ENCODE measurements around the gene SYNDIG1. TPM values are rescaled to one million over a fixed set of nuclear protein-coding genes. Genes with fewer than 3 reads are reported as not detected.

The SYNDIG1 gene
- total RNA-seq, 1 donor from 2014 or later: 0.19 TPM

DNA sequence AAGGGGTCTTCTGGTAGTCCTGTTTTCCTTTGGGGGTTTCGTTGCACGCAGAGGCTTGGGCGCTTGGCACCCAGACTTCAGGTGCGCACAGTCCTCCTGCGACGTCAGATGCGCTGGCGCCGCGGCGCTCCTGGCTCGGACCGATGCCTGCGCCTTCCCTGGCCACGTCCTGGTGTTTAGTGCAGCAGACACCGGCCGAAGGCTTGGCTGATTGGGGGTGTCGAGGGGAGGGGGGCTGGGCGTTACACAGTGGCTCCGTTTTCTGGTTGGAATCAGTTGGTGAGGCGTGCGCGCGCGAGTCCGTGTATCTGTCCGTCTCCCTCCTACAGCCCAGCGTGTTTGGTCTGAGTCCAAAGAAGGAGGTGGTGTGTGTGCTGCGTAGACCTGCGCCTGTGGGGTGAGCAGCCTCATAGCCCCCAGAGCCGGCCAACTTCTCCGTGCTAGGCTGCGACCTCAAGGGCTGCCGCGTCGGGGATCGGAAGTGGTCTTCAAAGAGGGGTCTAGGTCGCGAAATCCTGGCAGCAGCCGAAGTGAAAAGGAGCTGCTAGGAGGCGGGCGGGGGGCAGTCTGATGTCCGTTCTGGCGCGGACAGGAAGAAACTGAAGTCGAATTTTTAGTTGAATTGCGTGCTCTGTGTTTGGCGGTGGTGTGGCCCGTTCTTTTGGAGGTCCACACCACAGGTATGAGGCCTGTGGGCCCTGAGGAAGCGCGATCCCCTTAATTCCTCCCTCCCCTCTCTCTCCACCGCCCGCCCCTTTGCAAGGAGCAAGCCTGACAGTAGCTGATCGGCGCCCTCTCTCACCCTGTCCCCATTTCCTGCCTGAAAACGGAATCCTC, 1.5 kb downstream of the SYNDIG1 start:
- TF ChIP-seq, protein P1, sequence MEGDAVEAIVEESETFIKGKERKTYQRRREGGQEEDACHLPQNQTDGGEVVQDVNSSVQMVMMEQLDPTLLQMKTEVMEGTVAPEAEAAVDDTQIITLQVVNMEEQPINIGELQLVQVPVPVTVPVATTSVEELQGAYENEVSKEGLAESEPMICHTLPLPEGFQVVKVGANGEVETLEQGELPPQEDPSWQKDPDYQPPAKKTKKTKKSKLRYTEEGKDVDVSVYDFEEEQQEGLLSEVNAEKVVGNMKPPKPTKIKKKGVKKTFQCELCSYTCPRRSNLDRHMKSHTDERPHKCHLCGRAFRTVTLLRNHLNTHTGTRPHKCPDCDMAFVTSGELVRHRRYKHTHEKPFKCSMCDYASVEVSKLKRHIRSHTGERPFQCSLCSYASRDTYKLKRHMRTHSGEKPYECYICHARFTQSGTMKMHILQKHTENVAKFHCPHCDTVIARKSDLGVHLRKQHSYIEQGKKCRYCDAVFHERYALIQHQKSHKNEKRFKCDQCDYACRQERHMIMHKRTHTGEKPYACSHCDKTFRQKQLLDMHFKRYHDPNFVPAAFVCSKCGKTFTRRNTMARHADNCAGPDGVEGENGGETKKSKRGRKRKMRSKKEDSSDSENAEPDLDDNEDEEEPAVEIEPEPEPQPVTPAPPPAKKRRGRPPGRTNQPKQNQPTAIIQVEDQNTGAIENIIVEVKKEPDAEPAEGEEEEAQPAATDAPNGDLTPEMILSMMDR (IDR thresholded peaks at IDR 0.05; ENCODE audit: unreplicated experiment): no peak
- H3K36me3 Mint-ChIP-seq (ENCODE audit: insufficient read depth): no peaks in the 10 kb centered on the region
- peaks cover 83% of the 10 kb centered on the region for H3K27me3 Mint-ChIP-seq
- H3K9me3 Mint-ChIP-seq (ENCODE audit: low read depth): no peaks in the 10 kb centered on the region
- DNase-seq (ENCODE audit: low spot score, unreplicated experiment): no peak
- peaks cover 14% of the 10 kb centered on the region for H3K4me1 Mint-ChIP-seq (ENCODE audit: low read depth)
- H3K27ac Mint-ChIP-seq: no peak overlapping the region
- peak overlapping the region; percentile 73 for H3K4me3 Mint-ChIP-seq (ENCODE audit: low read depth)

DNA sequence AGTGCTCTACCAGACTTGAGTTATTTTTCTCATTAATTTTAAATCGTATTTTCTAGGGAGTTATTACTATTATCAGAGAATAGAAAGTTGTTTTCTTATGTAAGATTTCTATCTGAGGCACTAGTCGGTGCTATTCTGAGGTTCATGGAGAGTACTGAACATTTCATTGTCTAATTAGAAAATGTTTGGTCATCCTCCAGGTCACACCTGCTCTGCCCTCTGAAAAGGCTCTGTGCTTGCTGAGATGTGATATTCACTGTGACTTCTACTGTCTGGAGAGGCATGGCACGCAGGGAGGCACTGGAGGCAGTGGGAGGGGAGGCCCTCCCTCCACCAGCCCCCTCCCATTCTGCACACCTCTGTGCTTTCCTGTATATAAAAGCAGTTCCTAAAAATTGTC, 3.0 kb downstream of the SYNDIG1 start:
- Mint-ChIP-seq H3K4me1 (ENCODE audit: low read depth) (peaks cover 14% of the 10 kb centered on the region), H3K27me3 (peaks cover 75% of the 10 kb centered on the region)

DNA sequence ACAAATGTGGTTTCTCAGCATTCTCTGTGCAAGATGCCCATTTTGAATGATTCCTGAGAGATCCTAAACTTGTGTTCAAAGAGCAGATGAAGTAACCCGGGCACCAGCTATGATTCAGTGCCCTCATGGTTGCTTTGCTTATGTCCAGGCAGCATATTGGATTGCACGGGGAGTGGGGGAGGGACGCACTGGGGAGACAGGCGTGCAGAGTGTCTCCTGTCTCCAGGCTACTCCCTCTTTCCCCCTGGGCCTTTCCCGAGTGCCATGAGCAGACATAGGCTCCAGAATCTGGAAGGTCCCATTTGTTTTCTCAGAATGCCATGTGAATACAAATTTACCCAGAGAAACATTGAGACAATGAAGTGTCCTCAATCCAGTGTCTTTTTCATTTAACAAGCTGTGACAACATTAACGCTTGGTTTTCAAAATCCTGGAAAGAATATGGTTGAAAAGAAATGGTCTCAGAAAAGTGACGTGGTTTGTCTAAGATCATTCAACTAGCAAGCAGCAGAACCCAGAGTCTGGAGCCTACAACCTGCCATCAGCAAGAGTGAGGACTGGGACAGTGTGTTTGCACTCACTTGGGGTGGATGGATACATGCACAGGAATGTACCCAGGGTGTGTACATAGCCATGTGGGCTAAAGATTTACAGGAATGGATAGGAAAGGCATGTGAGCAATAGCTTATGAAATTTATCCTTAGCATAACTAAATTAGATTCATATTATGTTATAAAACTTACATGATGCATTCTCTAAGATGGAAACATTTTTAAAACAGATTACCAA, 4.2 kb downstream of the SYNDIG1 start:
- Mint-ChIP-seq H3K4me3 (ENCODE audit: low read depth) (no peak overlapping the region), H3K4me1 (ENCODE audit: low read depth) (peaks cover 9% of the 10 kb centered on the region), H3K9me3 (ENCODE audit: low read depth) (no peaks in the 10 kb centered on the region), H3K27me3 (peaks cover 63% of the 10 kb centered on the region), H3K36me3 (ENCODE audit: insufficient read depth) (no peaks in the 10 kb centered on the region), H3K27ac (no peak overlapping the region)
- TF ChIP-seq, protein P1 (IDR thresholded peaks at IDR 0.05; ENCODE audit: unreplicated experiment): no peak
- no peak for DNase-seq (ENCODE audit: low spot score, unreplicated experiment)

More for the DNA sequence above, 3.0 kb downstream of the SYNDIG1 start:
- no peak for DNase-seq (ENCODE audit: low spot score, unreplicated experiment)
- TF ChIP-seq, protein P1 (IDR thresholded peaks at IDR 0.05; ENCODE audit: unreplicated experiment): no peak
- Mint-ChIP-seq H3K9me3 (ENCODE audit: low read depth) (no peaks in the 10 kb centered on the region), H3K36me3 (ENCODE audit: insufficient read depth) (no peaks in the 10 kb centered on the region), H3K27ac (no peak overlapping the region), H3K4me3 (ENCODE audit: low read depth) (no peak overlapping the region)

DNA sequence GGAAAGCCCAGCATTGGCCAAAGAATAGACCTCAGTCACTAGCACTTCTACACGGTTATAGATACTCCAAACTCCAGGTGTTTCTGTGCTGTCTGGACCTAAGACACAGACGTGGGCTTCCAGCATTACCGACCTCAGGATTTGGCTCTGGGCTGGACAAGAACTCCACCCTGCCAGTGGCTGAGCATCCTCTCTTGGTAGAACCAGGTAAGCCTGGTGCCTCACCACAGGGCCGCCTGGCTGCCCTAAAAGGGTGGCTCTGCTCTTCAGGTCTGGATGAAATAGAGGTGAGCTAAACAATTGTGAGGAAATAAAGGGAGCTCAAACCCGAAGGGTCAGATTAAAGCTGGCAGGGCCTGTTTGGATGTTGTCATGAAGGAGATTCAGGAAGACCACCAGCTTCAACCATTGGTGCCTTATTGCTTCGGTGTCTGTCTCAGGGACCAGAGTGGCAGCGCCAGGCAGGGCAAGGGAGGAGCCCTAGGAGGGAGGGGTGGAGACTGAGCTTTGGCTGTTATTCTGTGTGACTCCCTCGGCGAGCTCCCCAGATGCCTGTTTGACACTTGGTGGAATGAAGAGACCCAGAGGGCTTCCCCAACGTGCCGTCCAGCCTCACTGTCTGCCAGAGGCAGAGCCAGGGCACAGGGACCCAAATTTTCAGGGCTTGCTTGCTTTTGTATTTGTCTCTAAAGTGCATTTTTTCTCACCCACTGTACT, 8.6 kb downstream of the SYNDIG1 start:
- H3K27ac Mint-ChIP-seq: no peak overlapping the region
- DNase-seq (ENCODE audit: low spot score, unreplicated experiment): no peak
- no peak overlapping the region for H3K4me3 Mint-ChIP-seq (ENCODE audit: low read depth)
- TF ChIP-seq, protein P1 (IDR thresholded peaks at IDR 0.05; ENCODE audit: unreplicated experiment): no peak
- no peaks in the 10 kb centered on the region for H3K36me3 Mint-ChIP-seq (ENCODE audit: insufficient read depth)
- H3K4me1 Mint-ChIP-seq (ENCODE audit: low read depth): no peaks in the 10 kb centered on the region
- no peaks in the 10 kb centered on the region for H3K9me3 Mint-ChIP-seq (ENCODE audit: low read depth)
- H3K27me3 Mint-ChIP-seq: peaks cover 38% of the 10 kb centered on the region

DNA sequence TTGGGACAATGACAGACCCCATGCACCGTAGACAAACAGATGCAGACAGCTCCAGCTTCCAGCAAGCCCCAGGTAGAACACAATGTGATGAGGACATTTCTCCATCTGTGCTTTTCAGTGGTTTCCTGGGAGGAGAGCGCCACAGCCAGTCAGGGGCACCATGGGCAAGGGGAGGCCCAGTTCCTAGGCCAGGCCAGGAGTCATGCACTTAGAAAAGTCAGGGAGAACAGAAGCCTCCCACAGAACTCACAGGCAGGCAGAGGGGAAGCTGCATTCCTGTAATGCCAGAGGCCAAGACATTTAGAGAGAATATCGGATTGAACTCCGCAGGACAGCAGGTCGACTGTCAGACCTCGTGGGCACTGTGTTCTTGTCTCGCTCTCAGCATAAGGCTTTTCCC, 9.2 kb downstream of the SYNDIG1 start:
- Mint-ChIP-seq H3K27ac (no peak overlapping the region), H3K4me1 (ENCODE audit: low read depth) (peaks cover 2% of the 10 kb centered on the region), H3K4me3 (ENCODE audit: low read depth) (no peak overlapping the region), H3K36me3 (ENCODE audit: insufficient read depth) (no peaks in the 10 kb centered on the region), H3K27me3 (peaks cover 32% of the 10 kb centered on the region), H3K9me3 (ENCODE audit: low read depth) (no peaks in the 10 kb centered on the region)
- no peak for DNase-seq (ENCODE audit: low spot score, unreplicated experiment)
- TF ChIP-seq, protein P1 (IDR thresholded peaks at IDR 0.05; ENCODE audit: unreplicated experiment): no peak

Measured in progenitor cell of endocrine pancreas (in vitro differentiated cells).